OCI-LY1 (cell line): Measurements from ENCODE around the gene KCNK5.

Source experiments
- H2AFZ ChIP-seq: fragments of 200-600 bp; sonication (generic), shearing (Covaris generic); 2 replicates; pipeline ENCODE4 v1.6.0; 2014; ENCODE audit warnings: antibody characterized with exemption, mild to moderate bottlenecking, low read length
- H3F3A ChIP-seq: fragments of 200-600 bp; sonication (generic), shearing (Covaris generic); 2 replicates; pipeline ENCODE4 v1.6.0; 2014; ENCODE audit warnings: mild to moderate bottlenecking, antibody characterized with exemption, low read length, moderate library complexity; ENCODE audit not compliant: insufficient read depth
- H3K27ac ChIP-seq: fragments of 200-600 bp; sonication (generic); 2 replicates; pipeline ENCODE4 v1.5.1; 2014; ENCODE audit warnings: low read length, mixed run types, mild to moderate bottlenecking, low read depth; ENCODE audit not compliant: poor library complexity, severe bottlenecking
- H3K27me3 ChIP-seq: fragments of 200-600 bp; sonication (generic); 2 replicates; pipeline ENCODE4 v1.6.0; 2014; ENCODE audit warnings: antibody characterized with exemption, mild to moderate bottlenecking, low read length, moderate library complexity; ENCODE audit not compliant: insufficient read depth
- H3K36me3 ChIP-seq: fragments of 200-600 bp; sonication (generic); 2 replicates; pipeline ENCODE4 v1.6.1; 2014; ENCODE audit warnings: mild to moderate bottlenecking, antibody characterized with exemption, low read length, moderate library complexity, mixed read lengths; ENCODE audit not compliant: insufficient read depth
- H3K4me1 ChIP-seq: fragments of 200-600 bp; sonication (generic); 2 replicates; pipeline ENCODE4 v1.5.1; 2014; ENCODE audit warnings: mild to moderate bottlenecking, low read length, moderate library complexity; ENCODE audit not compliant: insufficient read depth, severe bottlenecking
- H3K4me2 ChIP-seq: fragments of 200-600 bp; sonication (generic), shearing (Covaris generic); 2 replicates; pipeline ENCODE4 v1.6.1; 2014; ENCODE audit warnings: low read length
- H3K4me3 ChIP-seq: fragments of 200-600 bp; sonication (generic); 2 replicates; pipeline ENCODE4 v1.5.1; 2014; ENCODE audit warnings: low read length, low read depth, mild to moderate bottlenecking, mixed read lengths; ENCODE audit not compliant: poor library complexity, severe bottlenecking
- H3K79me2 ChIP-seq: fragments of 200-600 bp; shearing (Covaris generic); 2 replicates; pipeline ENCODE4 v1.6.1; 2016; ENCODE audit warnings: mixed run types, low read length, mixed read lengths; ENCODE audit not compliant: insufficient read depth
- H3K9ac ChIP-seq: fragments of 200-600 bp; sonication (generic), shearing (Covaris generic); 2 replicates; pipeline ENCODE4 v1.6.1; 2014; ENCODE audit warnings: mild to moderate bottlenecking, low read length, mixed read lengths
- H3K9me2 ChIP-seq: fragments of 200-600 bp; sonication (generic), shearing (Covaris generic); 2 replicates; pipeline ENCODE4 v1.6.1; 2014; ENCODE audit warnings: low read depth, mild to moderate bottlenecking, low read length, mixed read lengths
- H3K9me3 ChIP-seq: fragments of 200-600 bp; shearing (Covaris generic); 2 replicates; pipeline ENCODE4 v1.6.1; 2014; ENCODE audit warnings: low read length, mixed read lengths
- H4K20me1 ChIP-seq: fragments of 200-600 bp; sonication (generic), shearing (Covaris generic); 2 replicates; pipeline ENCODE4 v1.6.0; 2016; ENCODE audit warnings: mild to moderate bottlenecking, low read length; ENCODE audit not compliant: insufficient read depth
- CTCF ChIP-seq: fragments of 200-600 bp; sonication (generic), shearing (Covaris generic); IDR thresholded peaks from 2 replicates; pipeline ENCODE4 v1.5.1; 2017; ENCODE audit warnings: mild to moderate bottlenecking, antibody characterized with exemption, low read length, moderate library complexity, mixed read lengths
- EZH2 ChIP-seq: fragments of 200-600 bp; sonication (generic), shearing (Covaris generic); IDR thresholded peaks from 2 replicates; pipeline ENCODE4 v1.8.0; 2017; ENCODE audit warnings: borderline replicate concordance, mixed run types, mild to moderate bottlenecking, antibody characterized with exemption, low read length, moderate library complexity, mixed read lengths

Gene KCNK5

GRCh38 chr6:39200498-39201020 lies 28.7 kb downstream of the KCNK5 start:
- no peaks in the 10 kb centered on the region for H3K4me1 ChIP-seq
- no peak overlapping the region for H3K9ac ChIP-seq
- H3K9me2 ChIP-seq = no peaks in the 10 kb centered on the region
- TF ChIP-seq CTCF = no peak
- no peaks in the 10 kb centered on the region for H4K20me1 ChIP-seq
- no peaks in the 10 kb centered on the region for H3K9me3 ChIP-seq
- no peak overlapping the region for H3K27ac ChIP-seq
- no peaks in the 10 kb centered on the region for H3F3A ChIP-seq
- no peak overlapping the region for H3K4me3 ChIP-seq
- no peaks in the 10 kb centered on the region for H3K79me2 ChIP-seq
- no peaks in the 10 kb centered on the region for H3K36me3 ChIP-seq
- no peak overlapping the region for H3K4me2 ChIP-seq
- H2AFZ ChIP-seq = no peak overlapping the region
- no peaks in the 10 kb centered on the region for H3K27me3 ChIP-seq

GRCh38 chr6:39199976-39200375 lies 29.3 kb downstream of the KCNK5 start:
- no peaks in the 10 kb centered on the region for H4K20me1 ChIP-seq

GRCh38 chr6:39199231-39199940 lies 29.9 kb downstream of the KCNK5 start:
- Histone ChIP-seq H3K79me2 (no peaks in the 10 kb centered on the region), H2AFZ (no peak overlapping the region), H3F3A (no peaks in the 10 kb centered on the region), H3K27ac (no peak overlapping the region), H3K27me3 (no peaks in the 10 kb centered on the region), H3K4me2 (no peak overlapping the region), H3K9me3 (no peaks in the 10 kb centered on the region), H3K9ac (no peak overlapping the region), H3K9me2 (no peaks in the 10 kb centered on the region), H3K4me1 (no peaks in the 10 kb centered on the region), H3K36me3 (no peaks in the 10 kb centered on the region), H4K20me1 (no peaks in the 10 kb centered on the region), H3K4me3 (no peak overlapping the region)
- no peak for TF ChIP-seq EZH2

More at GRCh38 chr6:39199976-39200375, 29.3 kb downstream of the KCNK5 start:
- no peaks in the 10 kb centered on the region for H3F3A ChIP-seq
- no peak overlapping the region for H3K9ac ChIP-seq
- no peak overlapping the region for H2AFZ ChIP-seq
- no peaks in the 10 kb centered on the region for H3K4me1 ChIP-seq
- no peaks in the 10 kb centered on the region for H3K79me2 ChIP-seq
- TF ChIP-seq CTCF = no peak
- TF ChIP-seq EZH2 = no peak
- no peaks in the 10 kb centered on the region for H3K9me2 ChIP-seq
- no peak overlapping the region for H3K4me2 ChIP-seq
- no peaks in the 10 kb centered on the region for H3K27me3 ChIP-seq
- H3K27ac ChIP-seq = no peak overlapping the region
- no peaks in the 10 kb centered on the region for H3K9me3 ChIP-seq
- H3K4me3 ChIP-seq = no peak overlapping the region
- H3K36me3 ChIP-seq = no peaks in the 10 kb centered on the region

GRCh38 chr6:39198528-39198927 lies 30.7 kb downstream of the KCNK5 start:
- Histone ChIP-seq H3K9ac (no peak overlapping the region), H4K20me1 (no peaks in the 10 kb centered on the region), H3K79me2 (no peaks in the 10 kb centered on the region), H3K4me1 (no peaks in the 10 kb centered on the region), H2AFZ (no peak overlapping the region), H3F3A (no peaks in the 10 kb centered on the region), H3K4me2 (no peak overlapping the region), H3K36me3 (no peaks in the 10 kb centered on the region), H3K27me3 (no peaks in the 10 kb centered on the region), H3K27ac (no peak overlapping the region), H3K9me3 (no peaks in the 10 kb centered on the region), H3K4me3 (no peak overlapping the region), H3K9me2 (no peaks in the 10 kb centered on the region)
- TF ChIP-seq CTCF (no peak), EZH2 (no peak)
